WERI-Rb-1 (cell line): ENCODE results near the gene PLCG1.

Experiments
- DNase-seq: peaks from one replicate; pipeline ENCODE4 v3.0.0-alpha.2; 2020
- H3K27ac ChIP-seq: fragments of 250-450 bp; sonication (Bioruptor Pico); 2 replicates; pipeline ENCODE4 v1.5.1; 2020; ENCODE audit warnings: mild to moderate bottlenecking, moderate library complexity
- H3K27me3 ChIP-seq: fragments of 250-450 bp; sonication (Bioruptor Pico); 2 replicates; pipeline ENCODE4 v1.5.1; 2021; ENCODE audit warnings: mild to moderate bottlenecking, low read depth, moderate library complexity; ENCODE audit not compliant: insufficient read depth, severe bottlenecking
- H3K36me3 ChIP-seq: fragments of 250-450 bp; sonication (Bioruptor Pico); 2 replicates; pipeline ENCODE4 v1.5.1; 2020; ENCODE audit warnings: mild to moderate bottlenecking, moderate library complexity
- H3K4me3 ChIP-seq: 2 replicates; pipeline ENCODE4 v1.5.1; 2011; ENCODE audit warnings: low read depth, mild to moderate bottlenecking, control low read depth, low read length
- H3K9me3 ChIP-seq: fragments of 250-450 bp; sonication (Bioruptor Pico); 2 replicates; pipeline ENCODE4 v1.5.1; 2021; ENCODE audit warnings: mild to moderate bottlenecking, moderate library complexity; ENCODE audit not compliant: severe bottlenecking
- TF ChIP-seq, protein P1 (sequence below): IDR thresholded peaks from 2 replicates; pipeline ENCODE4 v1.5.1; 2011; ENCODE audit warnings: low read depth, mild to moderate bottlenecking, control low read depth, inconsistent platforms, low read length

Gene PLCG1

DNA sequence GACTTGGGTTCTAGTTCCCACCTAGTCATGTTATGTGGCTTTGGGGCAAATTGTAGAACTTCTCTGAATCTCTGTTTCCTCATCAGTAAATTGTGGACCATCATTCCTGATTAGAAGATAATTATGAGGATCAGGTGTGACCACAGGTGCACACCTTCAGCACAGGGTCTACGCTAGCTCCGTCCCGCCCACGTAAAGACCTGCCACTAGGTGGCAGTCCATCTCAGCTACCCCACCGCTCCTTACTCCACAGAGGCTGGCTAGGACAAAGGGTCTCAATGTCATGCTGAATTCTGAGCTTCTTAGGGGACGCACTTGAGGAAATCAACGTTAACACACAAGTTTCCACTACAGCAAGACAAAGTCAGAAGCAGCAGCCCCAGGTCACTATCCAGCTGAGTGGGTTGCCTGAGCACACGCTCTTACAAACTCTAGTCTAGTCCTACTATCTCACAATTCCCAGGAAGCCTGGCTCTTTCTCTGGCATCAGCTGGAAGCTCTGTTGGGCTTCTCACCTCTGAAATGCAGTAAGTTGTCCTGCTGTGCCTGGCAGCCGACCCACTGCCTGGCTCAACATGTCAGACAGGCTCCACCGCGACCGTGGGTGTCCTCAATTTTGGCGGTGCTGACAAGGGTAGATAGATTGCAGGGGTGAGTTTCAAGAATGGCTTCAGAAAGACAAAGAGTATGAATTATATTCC is 2.0 kb upstream of the PLCG1 start:
- TF ChIP-seq, protein P1, sequence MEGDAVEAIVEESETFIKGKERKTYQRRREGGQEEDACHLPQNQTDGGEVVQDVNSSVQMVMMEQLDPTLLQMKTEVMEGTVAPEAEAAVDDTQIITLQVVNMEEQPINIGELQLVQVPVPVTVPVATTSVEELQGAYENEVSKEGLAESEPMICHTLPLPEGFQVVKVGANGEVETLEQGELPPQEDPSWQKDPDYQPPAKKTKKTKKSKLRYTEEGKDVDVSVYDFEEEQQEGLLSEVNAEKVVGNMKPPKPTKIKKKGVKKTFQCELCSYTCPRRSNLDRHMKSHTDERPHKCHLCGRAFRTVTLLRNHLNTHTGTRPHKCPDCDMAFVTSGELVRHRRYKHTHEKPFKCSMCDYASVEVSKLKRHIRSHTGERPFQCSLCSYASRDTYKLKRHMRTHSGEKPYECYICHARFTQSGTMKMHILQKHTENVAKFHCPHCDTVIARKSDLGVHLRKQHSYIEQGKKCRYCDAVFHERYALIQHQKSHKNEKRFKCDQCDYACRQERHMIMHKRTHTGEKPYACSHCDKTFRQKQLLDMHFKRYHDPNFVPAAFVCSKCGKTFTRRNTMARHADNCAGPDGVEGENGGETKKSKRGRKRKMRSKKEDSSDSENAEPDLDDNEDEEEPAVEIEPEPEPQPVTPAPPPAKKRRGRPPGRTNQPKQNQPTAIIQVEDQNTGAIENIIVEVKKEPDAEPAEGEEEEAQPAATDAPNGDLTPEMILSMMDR: peak; percentile 90
- H3K27ac ChIP-seq: peak overlapping the region; percentile 18; the same call in 1 of the 2 replicates

GRCh38 chr20:41135888-41136679 is 1.3 kb upstream of the PLCG1 start:
- Histone ChIP-seq H3K27ac (peak overlapping the region; percentile 97), H3K27me3 (no peaks in the 10 kb centered on the region), H3K9me3 (no peaks in the 10 kb centered on the region), H3K4me3 (peak overlapping the region; percentile 74), H3K36me3 (peaks cover 27% of the 10 kb centered on the region)
- TF ChIP-seq, protein P1: no peak
- DNase-seq: no peak

More for the DNA sequence above, 2.0 kb upstream of the PLCG1 start:
- DNase-seq: peak; percentile 67
- Histone ChIP-seq H3K27me3 (no peaks in the 10 kb centered on the region), H3K4me3 (no peak overlapping the region), H3K9me3 (no peaks in the 10 kb centered on the region), H3K36me3 (peaks cover 19% of the 10 kb centered on the region)

GRCh38 chr20:41137614-41138474 is 501 bp downstream of the PLCG1 start:
- DNase-seq: peak; percentile 73
- peaks cover 36% of the 10 kb centered on the region for H3K36me3 ChIP-seq
- no peaks in the 10 kb centered on the region for H3K9me3 ChIP-seq
- peak overlapping the region; percentile 97 for H3K27ac ChIP-seq
- H3K27me3 ChIP-seq: no peaks in the 10 kb centered on the region
- peak overlapping the region; percentile 69 for H3K4me3 ChIP-seq
- TF ChIP-seq, protein P1: no peak

DNA sequence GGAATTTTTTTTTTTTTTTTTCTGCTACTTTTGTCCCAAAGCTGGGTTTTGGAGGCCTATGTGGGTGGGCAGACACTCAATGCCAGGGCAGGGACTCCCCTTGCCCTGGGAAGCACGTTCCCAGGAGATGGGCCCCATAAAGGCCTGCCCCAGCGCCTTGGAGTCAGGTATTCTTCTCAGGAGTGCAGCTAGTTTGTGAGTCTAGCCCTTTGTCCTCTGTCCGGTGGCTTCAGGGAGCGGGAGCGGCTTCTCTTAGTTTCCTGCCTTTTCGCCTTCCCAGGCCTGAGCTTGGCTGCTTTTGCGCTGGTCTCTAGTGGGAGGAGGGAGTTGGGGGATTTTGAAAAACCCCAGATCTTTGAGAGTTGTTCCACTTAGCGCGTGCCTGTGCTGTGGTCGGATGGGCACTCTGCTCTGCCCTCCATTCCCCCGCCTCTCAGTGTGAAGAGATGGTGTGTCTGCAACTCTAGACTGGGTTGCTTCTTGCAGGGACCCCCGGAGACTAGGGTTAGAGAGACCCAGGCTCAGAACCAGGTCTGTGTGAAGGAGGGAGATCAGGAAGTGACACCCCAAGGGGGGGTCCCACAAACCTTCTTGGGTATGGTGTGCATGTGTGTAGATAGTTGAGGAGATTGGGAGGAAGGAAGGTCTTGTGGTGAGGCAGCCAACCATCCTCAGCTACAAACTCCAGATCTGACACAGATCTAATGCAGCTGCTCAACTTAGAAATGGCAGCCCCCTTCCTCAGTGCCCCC is 1.3 kb downstream of the PLCG1 start:
- Histone ChIP-seq H3K9me3 (no peaks in the 10 kb centered on the region), H3K36me3 (peaks cover 41% of the 10 kb centered on the region), H3K27me3 (no peaks in the 10 kb centered on the region), H3K4me3 (peak overlapping the region; percentile 69), H3K27ac (peak overlapping the region; percentile 97)
- no peak for DNase-seq
- TF ChIP-seq, protein P1: no peak
